Omental fat pad (tissue), 4 donors: ENCODE measurements around the gene PRKAG3. TPM values are rescaled to one million over a fixed set of nuclear protein-coding genes. Genes with fewer than 3 reads are reported as not detected.
"Not testable (repeated sequence)": the region's sequence is repeated elsewhere in the genome, so short reads cannot be mapped to it uniquely, and the experiment has no call there.

ENCODE experiments used
- ATAC-seq: fragments of 150-250 bp; one replicate; pipeline ENCODE4 v1.9.1; 2016; ENCODE audit warnings: mild to moderate bottlenecking, moderate library complexity; ENCODE audit not compliant: low FRiP score
- DNase-seq: peaks from one replicate; pipeline ENCODE4 v3.0.0-alpha.2; 2019; ENCODE audit warnings: low spot score
- total RNA-seq, 4 donors: library from RNA; depleted of rRNA; stranded (reverse); fragments of >200 nt; gene quantifications; one replicate each; pipeline ENCODE4 v1.1.0, GENCODE V29; 2016
- TF ChIP-seq, protein P1 (sequence below), 3 donors: fragments of 450-650 bp; IDR thresholded peaks; one replicate each; pipeline ENCODE4 v1.5.1; 2016 to 2017; ENCODE audit warnings: antibody characterized with exemption in 3 of 3, mild to moderate bottlenecking in 3 of 3, moderate library complexity in 2 of 3

The PRKAG3 gene
- total RNA-seq, 4 donors from 2014 or later: not detected

DNA sequence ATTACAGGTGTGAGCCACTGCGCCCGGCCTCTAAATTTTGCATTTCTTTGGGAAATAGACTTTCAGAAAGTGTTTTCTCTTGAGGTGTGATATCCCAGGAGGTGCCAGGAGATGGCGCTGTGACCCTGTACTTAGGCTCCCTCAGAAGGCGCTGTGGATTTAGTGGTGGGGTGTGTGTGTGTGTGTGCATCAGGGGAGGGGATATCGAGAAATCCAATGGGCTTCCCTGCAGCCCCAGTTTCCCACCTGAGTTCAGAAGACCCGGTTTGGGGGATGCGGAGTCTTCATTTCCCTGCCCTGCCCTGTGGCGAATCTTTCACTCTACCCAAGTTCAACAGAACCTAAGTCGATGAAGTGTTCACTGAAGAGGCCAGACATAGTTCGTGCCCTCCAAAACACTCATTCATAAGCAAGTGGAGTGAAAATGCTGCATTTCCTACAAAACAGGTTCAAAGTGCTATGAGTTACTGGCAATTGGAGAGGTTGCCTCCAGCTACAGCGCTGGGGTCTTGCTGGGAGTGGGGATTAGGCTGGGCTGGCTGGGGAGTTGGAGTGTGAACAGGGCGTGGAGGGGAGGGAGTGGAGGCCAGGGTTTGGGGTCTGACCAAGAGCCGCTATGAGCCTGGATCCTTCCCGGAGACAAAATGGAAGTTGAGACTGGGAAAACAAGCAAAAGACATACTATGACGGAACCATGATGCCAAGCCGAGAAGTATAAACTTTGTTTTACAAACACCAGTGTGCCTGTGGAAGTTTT, 21.5 kb upstream of the PRKAG3 start:
- DNase-seq: peak; percentile 83
- TF ChIP-seq, protein P1, sequence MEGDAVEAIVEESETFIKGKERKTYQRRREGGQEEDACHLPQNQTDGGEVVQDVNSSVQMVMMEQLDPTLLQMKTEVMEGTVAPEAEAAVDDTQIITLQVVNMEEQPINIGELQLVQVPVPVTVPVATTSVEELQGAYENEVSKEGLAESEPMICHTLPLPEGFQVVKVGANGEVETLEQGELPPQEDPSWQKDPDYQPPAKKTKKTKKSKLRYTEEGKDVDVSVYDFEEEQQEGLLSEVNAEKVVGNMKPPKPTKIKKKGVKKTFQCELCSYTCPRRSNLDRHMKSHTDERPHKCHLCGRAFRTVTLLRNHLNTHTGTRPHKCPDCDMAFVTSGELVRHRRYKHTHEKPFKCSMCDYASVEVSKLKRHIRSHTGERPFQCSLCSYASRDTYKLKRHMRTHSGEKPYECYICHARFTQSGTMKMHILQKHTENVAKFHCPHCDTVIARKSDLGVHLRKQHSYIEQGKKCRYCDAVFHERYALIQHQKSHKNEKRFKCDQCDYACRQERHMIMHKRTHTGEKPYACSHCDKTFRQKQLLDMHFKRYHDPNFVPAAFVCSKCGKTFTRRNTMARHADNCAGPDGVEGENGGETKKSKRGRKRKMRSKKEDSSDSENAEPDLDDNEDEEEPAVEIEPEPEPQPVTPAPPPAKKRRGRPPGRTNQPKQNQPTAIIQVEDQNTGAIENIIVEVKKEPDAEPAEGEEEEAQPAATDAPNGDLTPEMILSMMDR (IDR thresholded peaks at IDR 0.05): peak in 1 of 3 donors; percentile 30
- peak; percentile 64 for ATAC-seq

DNA sequence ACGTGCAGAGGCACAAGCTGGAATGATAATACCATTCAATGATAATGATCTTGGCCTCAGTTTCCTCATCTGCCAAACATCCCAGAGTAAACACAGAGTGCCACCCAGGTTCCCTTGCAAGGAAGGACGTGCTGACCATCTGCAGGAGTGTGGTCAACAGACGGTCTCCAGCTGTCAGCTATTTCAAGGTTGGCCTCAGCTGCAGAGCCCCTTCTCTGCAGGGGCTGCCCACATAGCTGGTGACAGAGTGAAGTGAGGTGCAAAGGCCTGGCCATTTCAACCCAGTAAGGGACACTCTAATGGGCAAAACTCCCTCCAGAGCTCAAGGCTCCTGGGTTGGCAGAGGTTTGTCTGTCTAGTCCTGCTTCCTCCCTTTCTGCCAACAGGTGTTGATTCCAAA, 19.7 kb upstream of the PRKAG3 start:
- TF ChIP-seq, protein P1 (IDR thresholded peaks at IDR 0.05): no peak
- ATAC-seq (no peak), DNase-seq (no peak)

DNA sequence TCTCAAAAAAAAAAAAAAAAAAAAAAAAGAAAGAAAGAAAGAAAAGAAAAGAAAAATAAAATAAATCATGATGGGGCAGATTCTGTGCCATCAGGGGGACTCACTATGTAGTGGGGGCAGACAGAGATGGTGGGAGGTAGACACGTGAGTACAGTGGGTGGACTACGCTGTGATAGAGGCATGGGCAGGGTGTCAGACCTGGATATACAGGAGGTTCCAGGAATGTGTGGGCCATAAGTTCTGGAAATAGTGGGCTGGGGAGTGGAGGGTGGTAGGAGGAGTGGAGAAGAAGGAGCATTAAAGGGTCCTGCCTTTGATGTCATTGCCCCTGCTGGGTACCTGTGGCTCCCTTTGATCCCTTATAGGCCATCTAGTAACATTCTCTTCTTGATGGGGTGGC, 19.2 kb upstream of the PRKAG3 start:
- ATAC-seq: no peak
- no peak for DNase-seq
- TF ChIP-seq, protein P1 (IDR thresholded peaks at IDR 0.05): no peak

DNA sequence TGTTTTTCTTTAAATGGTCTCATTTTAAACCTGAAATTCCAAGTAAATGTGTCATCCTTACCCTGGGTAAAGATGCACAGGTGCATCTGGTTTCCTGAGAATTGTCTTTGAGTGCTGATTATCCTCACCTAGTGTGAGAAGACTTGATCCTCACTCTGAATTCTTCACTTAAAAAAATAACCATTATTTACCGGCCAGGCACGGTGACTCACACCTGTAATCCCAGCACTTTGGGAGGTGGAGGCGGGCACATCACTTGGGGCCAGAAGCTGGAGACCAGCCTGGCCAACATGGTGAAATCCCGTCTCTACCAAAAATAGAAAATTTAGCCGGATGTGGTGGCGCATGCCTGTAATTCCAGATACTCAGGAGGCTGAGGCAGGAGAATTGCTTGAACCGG, 18.1 kb upstream of the PRKAG3 start:
- DNase-seq (no peak), ATAC-seq (no peak)
- TF ChIP-seq, protein P1 (IDR thresholded peaks at IDR 0.05): no peak

DNA sequence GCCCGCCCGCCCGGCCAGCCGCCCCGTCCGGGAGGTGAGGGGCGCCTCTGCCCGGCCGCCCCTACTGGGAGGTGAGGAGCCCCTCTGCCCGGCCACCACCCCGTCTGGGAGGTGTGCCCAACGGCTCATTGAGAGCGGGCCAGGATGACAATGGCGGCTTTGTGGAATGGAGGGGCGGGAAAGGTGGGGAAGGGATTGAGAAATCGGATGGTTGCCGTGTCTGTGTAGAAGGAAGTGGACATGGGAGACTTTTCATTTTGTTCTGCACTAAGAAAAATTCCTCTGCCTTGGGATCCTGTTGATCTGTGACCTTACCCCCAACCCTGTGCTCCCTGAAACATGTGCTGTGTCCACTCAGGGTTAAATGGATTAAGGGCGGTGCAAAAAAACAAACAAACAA, 15.4 kb upstream of the PRKAG3 start:
- ATAC-seq, DNase-seq: not testable (repeated sequence)

DNA sequence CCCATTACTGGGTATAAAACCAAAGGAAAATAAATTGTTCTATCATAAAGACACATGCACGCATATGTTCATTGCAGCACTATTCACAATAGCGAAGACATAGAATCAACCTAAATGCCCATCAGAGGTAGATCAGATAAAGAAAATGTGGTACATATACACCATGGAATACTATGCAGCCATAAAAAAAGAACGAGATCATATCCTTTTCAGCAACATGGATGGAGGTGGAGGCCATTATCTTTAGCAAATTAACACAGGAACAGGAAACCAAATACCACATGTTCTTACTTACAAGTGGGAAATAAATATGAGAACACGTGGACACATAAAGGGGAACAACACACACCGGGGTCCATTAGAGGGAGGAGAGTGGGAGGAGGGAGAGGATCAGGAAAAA, 12.7 kb upstream of the PRKAG3 start:
- not testable (repeated sequence) for ATAC-seq, DNase-seq

DNA sequence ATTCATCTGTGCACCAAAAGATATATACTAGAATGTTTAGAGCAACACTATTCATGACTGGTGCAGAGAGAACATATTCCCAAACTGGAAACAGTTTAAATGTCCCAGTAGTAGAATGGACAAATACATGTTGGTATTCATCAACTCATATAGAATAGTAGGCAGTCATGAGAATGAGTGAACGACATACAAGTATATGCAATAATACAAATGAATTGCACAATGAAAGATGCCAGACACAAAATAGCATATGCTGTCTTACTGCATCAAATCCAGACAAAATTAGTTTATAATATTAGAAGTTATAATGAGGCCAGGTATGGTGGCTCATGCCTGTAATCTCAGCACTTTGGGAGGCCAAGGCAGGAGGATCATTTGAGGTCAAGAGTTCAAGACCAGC, 8.3 kb upstream of the PRKAG3 start:
- TF ChIP-seq, protein P1 (IDR thresholded peaks at IDR 0.05): no peak
- ATAC-seq (no peak), DNase-seq (no peak)

DNA sequence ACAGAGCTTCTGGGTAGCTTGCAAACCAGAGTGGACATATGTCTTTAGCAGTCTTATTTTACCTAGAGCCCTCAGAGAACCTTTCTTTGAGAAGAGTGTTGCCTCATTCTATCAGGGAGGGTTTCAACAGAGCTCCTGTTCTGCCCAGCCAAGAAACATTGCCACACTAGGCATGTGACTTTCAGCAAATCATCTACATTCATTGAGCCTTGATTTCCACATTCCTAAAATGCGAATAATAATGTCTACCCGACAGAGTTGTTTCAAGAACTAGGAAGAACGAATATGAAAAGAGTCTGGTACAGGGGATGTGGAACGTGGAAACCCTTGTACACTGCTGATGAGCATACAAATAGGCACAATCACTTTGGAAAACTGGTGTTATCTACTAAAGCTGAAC, 7.8 kb upstream of the PRKAG3 start:
- DNase-seq: no peak
- TF ChIP-seq, protein P1 (IDR thresholded peaks at IDR 0.05): no peak
- ATAC-seq: peak; percentile 51
